HG03469 (cell line): Measurements from ENCODE around the gene FCGR2B.
"Not testable (repeated sequence)": the region's sequence is repeated elsewhere in the genome, so short reads cannot be mapped to it uniquely, and the experiment has no call there.

Source experiments
- ATAC-seq: cut with Tn5 transposase; IDR thresholded peaks from one replicate; pipeline ENCODE4 v1.9.1; 2021; ENCODE audit warnings: mild to moderate bottlenecking, moderate library complexity, moderate number of reproducible peaks; ENCODE audit not compliant: unreplicated experiment

The FCGR2B gene

GRCh38 chr1:161698302-161698701, 35.4 kb downstream of the FCGR2B start:
- not testable (repeated sequence) for ATAC-seq

GRCh38 chr1:161702250-161702649, 39.3 kb downstream of the FCGR2B start:
- ATAC-seq = no peak

- ATAC-seq = no peak
Measured at GRCh38 chr1:161705537-161705936, 42.6 kb downstream of the FCGR2B start.

- ATAC-seq = no peak
Measured at GRCh38 chr1:161706113-161706481, 43.2 kb downstream of the FCGR2B start.

- peak; percentile 49 for ATAC-seq
Measured at GRCh38 chr1:161706482-161707347, 43.8 kb downstream of the FCGR2B start, which contains the start of gene FCRLA. FCRLA (plus strand) TSS chr1:161707229; CDS start chr1:161707265, 36 bp downstream.

- no peak for ATAC-seq
Measured at GRCh38 chr1:161707503-161707902, 44.6 kb downstream of the FCGR2B start.

GRCh38 chr1:161709373-161709772, 46.4 kb downstream of the FCGR2B start:
- ATAC-seq = no peak

- no peak for ATAC-seq
Measured at GRCh38 chr1:161710560-161710959, 47.6 kb downstream of the FCGR2B start.

GRCh38 chr1:161718559-161719324, 55.8 kb downstream of the FCGR2B start:
- peak; percentile 49 for ATAC-seq

- no peak for ATAC-seq
Measured at GRCh38 chr1:161719325-161719611, 56.3 kb downstream of the FCGR2B start.

GRCh38 chr1:161720422-161720821, 57.5 kb downstream of the FCGR2B start:
- ATAC-seq = no peak

GRCh38 chr1:161720956-161721737, 58.2 kb downstream of the FCGR2B start, which contains the start of gene FCRLB:
FCRLB (plus strand) TSS chr1:161721544; CDS start chr1:161722673, 1,129 bp downstream.
- ATAC-seq = no peak

- ATAC-seq = no peak
Measured at GRCh38 chr1:161721738-161722343, 58.9 kb downstream of the FCGR2B start.

GRCh38 chr1:161722406-161722805, 59.5 kb downstream of the FCGR2B start:
- ATAC-seq = no peak

GRCh38 chr1:161723459-161724141, 60.7 kb downstream of the FCGR2B start:
- no peak for ATAC-seq

GRCh38 chr1:161725258-161725907, 62.4 kb downstream of the FCGR2B start:
- not testable (repeated sequence) for ATAC-seq

- no peak for ATAC-seq
Measured at GRCh38 chr1:161725908-161726472, 63.0 kb downstream of the FCGR2B start.

- ATAC-seq = no peak
Measured at GRCh38 chr1:161726473-161727255, 63.7 kb downstream of the FCGR2B start.
